Suprapubic skin (tissue), 4 donors: Measurements from ENCODE around the gene OGDHL.

ENCODE experiments used
- EP300 ChIP-seq: sonication (generic); formaldehyde crosslinking; IDR thresholded peaks from one replicate; pipeline ENCODE4 v1.6.1; 2017; ENCODE audit warnings: antibody characterized with exemption
- POLR2A ChIP-seq, 2 donors: fragments of 450-650 bp; IDR thresholded peaks; one replicate each; pipeline ENCODE4 v1.6.1; 2017; ENCODE audit warnings: antibody characterized with exemption in 2 of 2, mild to moderate bottlenecking in 2 of 2, moderate library complexity in 2 of 2
- POLR2AphosphoS5 ChIP-seq, 3 donors: sonication (generic); formaldehyde crosslinking; IDR thresholded peaks; one replicate each; pipeline ENCODE4 v1.6.1; 2017; ENCODE audit warnings: antibody characterized with exemption in 3 of 3
- TF ChIP-seq, protein P1 (sequence below), 2 donors: fragments of 200-600 bp in 1 of 2; fragments of 450-650 bp in 1 of 2; sonication (generic) in 1 of 2; IDR thresholded peaks; one replicate each; pipeline ENCODE4 v1.5.1; 2016 to 2019; ENCODE audit warnings: antibody characterized with exemption in 2 of 2, mild to moderate bottlenecking in 1 of 2, moderate library complexity in 1 of 2

DNA sequence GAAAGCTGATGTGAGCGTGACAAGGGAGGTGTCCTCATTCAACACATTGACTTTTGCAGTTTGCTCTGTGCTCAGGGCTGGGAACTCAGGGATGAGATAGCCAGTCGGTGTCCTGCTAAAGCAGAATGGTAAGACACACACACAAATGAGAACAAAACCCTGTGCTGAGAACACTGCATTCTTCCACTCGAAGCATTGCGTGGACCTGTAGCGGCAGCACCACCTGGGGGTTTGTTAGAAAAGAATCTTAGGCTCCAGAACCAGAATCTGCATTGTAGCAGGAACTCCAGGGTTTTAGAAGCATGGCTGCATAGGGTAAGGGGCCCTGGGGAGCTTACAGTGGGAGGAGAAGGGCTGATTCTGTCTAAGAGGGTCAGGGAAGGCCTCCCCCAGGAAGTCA, 21.5 kb upstream of the OGDHL start:
- TF ChIP-seq, protein P1, sequence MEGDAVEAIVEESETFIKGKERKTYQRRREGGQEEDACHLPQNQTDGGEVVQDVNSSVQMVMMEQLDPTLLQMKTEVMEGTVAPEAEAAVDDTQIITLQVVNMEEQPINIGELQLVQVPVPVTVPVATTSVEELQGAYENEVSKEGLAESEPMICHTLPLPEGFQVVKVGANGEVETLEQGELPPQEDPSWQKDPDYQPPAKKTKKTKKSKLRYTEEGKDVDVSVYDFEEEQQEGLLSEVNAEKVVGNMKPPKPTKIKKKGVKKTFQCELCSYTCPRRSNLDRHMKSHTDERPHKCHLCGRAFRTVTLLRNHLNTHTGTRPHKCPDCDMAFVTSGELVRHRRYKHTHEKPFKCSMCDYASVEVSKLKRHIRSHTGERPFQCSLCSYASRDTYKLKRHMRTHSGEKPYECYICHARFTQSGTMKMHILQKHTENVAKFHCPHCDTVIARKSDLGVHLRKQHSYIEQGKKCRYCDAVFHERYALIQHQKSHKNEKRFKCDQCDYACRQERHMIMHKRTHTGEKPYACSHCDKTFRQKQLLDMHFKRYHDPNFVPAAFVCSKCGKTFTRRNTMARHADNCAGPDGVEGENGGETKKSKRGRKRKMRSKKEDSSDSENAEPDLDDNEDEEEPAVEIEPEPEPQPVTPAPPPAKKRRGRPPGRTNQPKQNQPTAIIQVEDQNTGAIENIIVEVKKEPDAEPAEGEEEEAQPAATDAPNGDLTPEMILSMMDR (IDR thresholded peaks at IDR 0.05): no peak
- no peak for TF ChIP-seq EP300
- TF ChIP-seq POLR2AphosphoS5 (IDR thresholded peaks at IDR 0.05): no peak
- TF ChIP-seq POLR2A (IDR thresholded peaks at IDR 0.05): no peak
